T-helper 1 cell treated with Interleukin-12 subunit alpha and Interleukin-12 subunit beta and Interleukin-4 antibody, amounts not matched to agents 30 μg/mL and 1 μg/mL, for 36 hours (primary cell): ENCODE data around the gene KIAA1549.

Experiments used
- H3K27ac Mint-ChIP-seq: one replicate; pipeline ENCODE4 v1.8.0; 2021; ENCODE audit warnings: mild to moderate bottlenecking, mixed read lengths
- H3K27me3 Mint-ChIP-seq: one replicate; pipeline ENCODE4 v1.8.0; 2021; ENCODE audit warnings: low read depth, mixed read lengths
- H3K36me3 Mint-ChIP-seq: one replicate; pipeline ENCODE4 v1.8.0; 2021; ENCODE audit warnings: low read depth, mixed read lengths
- H3K4me1 Mint-ChIP-seq: one replicate; pipeline ENCODE4 v1.8.0; 2021; ENCODE audit warnings: low read depth, mixed read lengths
- H3K4me3 Mint-ChIP-seq: one replicate; pipeline ENCODE4 v1.8.0; 2021; ENCODE audit warnings: mild to moderate bottlenecking, moderate library complexity, mixed read lengths
- H3K9me3 Mint-ChIP-seq: one replicate; pipeline ENCODE4 v1.8.0; 2021; ENCODE audit warnings: mixed read lengths

The KIAA1549 gene

DNA sequence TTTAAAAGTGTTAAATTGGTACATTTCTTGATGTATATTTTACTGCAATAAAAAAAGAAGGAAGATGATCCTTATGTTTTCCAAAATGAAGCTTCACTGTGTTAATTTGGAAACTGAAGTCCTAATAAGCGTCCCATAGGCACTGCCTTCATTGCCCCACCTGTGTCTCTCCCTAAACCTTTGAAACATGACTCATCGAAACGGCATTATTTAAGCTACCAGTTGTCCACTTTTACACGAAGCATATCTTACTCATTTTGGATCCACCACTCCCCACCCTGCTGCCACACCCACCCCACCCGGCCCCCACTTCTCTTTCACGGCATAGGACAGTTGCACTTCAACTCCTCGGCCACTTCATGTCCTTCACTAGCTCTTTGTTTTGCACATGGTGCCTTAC, 85.5 kb downstream of the KIAA1549 start:
- peaks cover 59% of the 10 kb centered on the region for H3K27me3 Mint-ChIP-seq
- peaks cover 17% of the 10 kb centered on the region for H3K4me1 Mint-ChIP-seq
- no peaks in the 10 kb centered on the region for H3K36me3 Mint-ChIP-seq
- H3K27ac Mint-ChIP-seq: no peak overlapping the region
- H3K4me3 Mint-ChIP-seq: no peak overlapping the region
- H3K9me3 Mint-ChIP-seq: no peaks in the 10 kb centered on the region

DNA sequence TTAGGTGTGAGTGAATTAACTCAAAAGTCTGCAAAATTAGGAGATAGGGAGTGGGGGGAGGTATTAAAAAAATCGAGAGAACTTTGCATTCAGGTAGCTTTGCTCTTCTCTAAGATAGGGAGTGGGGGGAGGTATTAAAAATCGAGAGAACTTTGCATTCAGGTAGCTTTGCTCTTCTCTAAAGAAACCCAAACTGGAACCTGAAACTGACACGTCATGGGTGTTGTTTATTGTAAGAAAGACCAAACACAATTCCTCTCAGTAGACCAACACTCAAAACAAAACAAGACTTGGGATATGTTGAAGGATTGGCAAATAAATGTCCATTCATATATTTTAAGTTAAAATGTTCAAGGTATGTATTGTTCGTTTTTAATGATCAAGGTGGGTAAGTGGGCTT, 87.9 kb downstream of the KIAA1549 start:
- H3K27me3 Mint-ChIP-seq: peaks cover 43% of the 10 kb centered on the region

GRCh38 chr7:138892812-138893211, 88.4 kb downstream of the KIAA1549 start:
- H3K4me3 Mint-ChIP-seq: no peak overlapping the region

More for the DNA sequence above, 87.9 kb downstream of the KIAA1549 start:
- Mint-ChIP-seq H3K4me1 (peaks cover 9% of the 10 kb centered on the region), H3K36me3 (no peaks in the 10 kb centered on the region), H3K4me3 (no peak overlapping the region), H3K27ac (no peak overlapping the region), H3K9me3 (no peaks in the 10 kb centered on the region)

GRCh38 chr7:138892006-138892630, 89.1 kb downstream of the KIAA1549 start:
- Mint-ChIP-seq H3K27ac (no peak overlapping the region), H3K9me3 (no peaks in the 10 kb centered on the region), H3K4me1 (peaks cover 9% of the 10 kb centered on the region), H3K36me3 (no peaks in the 10 kb centered on the region), H3K4me3 (no peak overlapping the region), H3K27me3 (peaks cover 34% of the 10 kb centered on the region)

More at GRCh38 chr7:138892812-138893211, 88.4 kb downstream of the KIAA1549 start:
- peaks cover 7% of the 10 kb centered on the region for H3K4me1 Mint-ChIP-seq
- H3K36me3 Mint-ChIP-seq: no peaks in the 10 kb centered on the region
- no peak overlapping the region for H3K27ac Mint-ChIP-seq
- H3K27me3 Mint-ChIP-seq: peaks cover 39% of the 10 kb centered on the region
- H3K9me3 Mint-ChIP-seq: no peaks in the 10 kb centered on the region

DNA sequence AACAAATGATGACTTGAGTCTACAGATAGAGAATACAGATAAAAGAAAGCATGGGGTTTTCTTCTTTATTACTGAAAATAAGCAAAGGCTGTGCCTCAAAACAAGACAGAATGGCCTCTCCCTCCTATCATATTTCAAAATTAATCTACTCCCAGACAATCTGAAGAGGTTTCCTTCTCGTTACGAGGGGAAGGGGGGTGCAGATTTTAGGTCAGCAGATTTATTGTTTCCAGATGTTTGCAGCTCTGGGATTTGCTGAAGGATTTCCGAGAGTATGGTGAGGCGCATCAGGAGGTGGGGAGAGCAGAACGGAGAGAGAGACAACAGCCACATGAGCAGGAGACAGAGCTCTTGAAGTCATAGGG, 89.8 kb downstream of the KIAA1549 start:
- peaks cover 12% of the 10 kb centered on the region for H3K4me1 Mint-ChIP-seq
- H3K36me3 Mint-ChIP-seq: no peaks in the 10 kb centered on the region
- H3K4me3 Mint-ChIP-seq: no peak overlapping the region
- H3K27ac Mint-ChIP-seq: no peak overlapping the region
- H3K27me3 Mint-ChIP-seq: peaks cover 32% of the 10 kb centered on the region
- no peaks in the 10 kb centered on the region for H3K9me3 Mint-ChIP-seq

DNA sequence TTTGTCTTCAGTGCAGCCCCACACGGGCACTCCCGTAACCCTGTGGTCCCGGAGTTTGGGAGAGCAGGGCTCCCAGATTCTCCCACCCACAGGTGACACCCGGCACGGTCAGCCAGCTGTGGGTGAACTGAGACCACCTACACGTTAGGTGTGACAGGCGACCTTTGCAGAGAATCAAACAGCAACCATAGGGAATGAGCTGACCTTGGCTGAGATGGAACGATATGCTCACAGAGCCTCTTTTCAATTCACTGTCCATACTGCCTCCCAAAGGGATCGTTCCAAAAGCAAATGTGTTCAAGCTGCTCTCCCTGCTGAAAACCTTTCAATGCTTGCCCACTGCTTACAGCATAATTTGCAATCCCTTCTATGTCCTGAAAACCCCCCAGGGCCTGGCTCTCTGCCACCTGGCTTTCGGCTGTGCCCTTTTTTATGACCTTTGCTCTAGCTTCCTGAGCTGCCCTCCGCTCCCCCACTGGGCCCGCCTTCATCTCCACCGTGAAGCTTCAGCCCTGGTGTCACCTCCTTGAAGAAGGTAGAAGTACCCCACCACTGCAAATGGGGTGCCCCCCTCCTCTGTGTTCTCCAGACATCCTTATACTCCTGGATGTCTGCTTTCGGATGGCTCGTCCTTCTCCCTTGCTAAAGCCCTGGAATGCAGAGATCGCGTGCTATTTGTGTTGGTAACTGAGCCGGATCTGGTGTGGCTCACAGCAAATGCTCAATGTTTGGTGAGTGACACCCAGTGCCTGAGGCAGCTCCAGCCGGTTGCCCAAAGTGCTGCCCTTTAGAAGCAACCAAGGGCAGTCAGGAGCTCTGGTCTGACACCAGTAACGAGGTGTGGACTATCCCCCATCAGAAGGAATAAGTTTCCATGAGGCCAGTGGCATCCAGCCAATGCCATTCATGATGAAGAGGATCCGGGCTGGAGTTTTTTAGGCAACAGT, 90.4 kb downstream of the KIAA1549 start:
- peaks cover 25% of the 10 kb centered on the region for H3K27me3 Mint-ChIP-seq
- no peak overlapping the region for H3K4me3 Mint-ChIP-seq
- H3K9me3 Mint-ChIP-seq: no peaks in the 10 kb centered on the region
- no peaks in the 10 kb centered on the region for H3K36me3 Mint-ChIP-seq
- peaks cover 14% of the 10 kb centered on the region for H3K4me1 Mint-ChIP-seq
- H3K27ac Mint-ChIP-seq: no peak overlapping the region

- Mint-ChIP-seq H3K27ac (no peak overlapping the region), H3K27me3 (peaks cover 18% of the 10 kb centered on the region), H3K4me3 (no peak overlapping the region), H3K36me3 (no peaks in the 10 kb centered on the region), H3K4me1 (peaks cover 14% of the 10 kb centered on the region), H3K9me3 (no peaks in the 10 kb centered on the region)
These were observed 91.3 kb downstream of the KIAA1549 start for GRCh38 chr7:138889582-138890498.

GRCh38 chr7:138887872-138888656, 93.1 kb downstream of the KIAA1549 start:
- no peaks in the 10 kb centered on the region for H3K36me3 Mint-ChIP-seq
- H3K4me1 Mint-ChIP-seq: peaks cover 14% of the 10 kb centered on the region
- H3K4me3 Mint-ChIP-seq: no peak overlapping the region
- no peaks in the 10 kb centered on the region for H3K9me3 Mint-ChIP-seq
- H3K27me3 Mint-ChIP-seq: peaks cover 8% of the 10 kb centered on the region
- H3K27ac Mint-ChIP-seq: no peak overlapping the region

- Mint-ChIP-seq H3K9me3 (no peaks in the 10 kb centered on the region), H3K4me3 (no peak overlapping the region), H3K27ac (peak overlapping the region; percentile 37), H3K27me3 (peaks cover 5% of the 10 kb centered on the region), H3K4me1 (peaks cover 18% of the 10 kb centered on the region), H3K36me3 (peaks cover 2% of the 10 kb centered on the region)
These were observed 94.0 kb downstream of the KIAA1549 start for GRCh38 chr7:138887085-138887710.

DNA sequence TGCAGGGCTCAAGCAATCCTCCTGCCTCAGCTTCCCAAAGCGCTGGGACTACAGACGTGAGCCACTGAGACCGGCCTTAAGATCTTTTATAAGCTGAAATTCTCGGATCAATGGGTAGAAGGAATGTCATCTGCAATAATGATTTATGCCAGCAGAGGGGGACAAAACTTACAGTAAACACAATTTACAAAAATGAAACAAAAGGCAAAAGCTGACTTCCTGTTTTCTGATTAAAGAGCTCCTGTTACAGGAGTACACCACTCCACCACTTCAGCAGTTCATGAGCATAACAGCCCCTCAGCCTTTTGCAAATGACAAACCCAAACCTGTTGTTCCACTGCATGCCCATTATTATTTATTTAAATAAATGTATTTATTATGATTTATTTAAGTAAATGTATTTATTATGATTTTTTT, 94.7 kb downstream of the KIAA1549 start:
- H3K4me1 Mint-ChIP-seq: peaks cover 24% of the 10 kb centered on the region
- no peaks in the 10 kb centered on the region for H3K9me3 Mint-ChIP-seq
- H3K27ac Mint-ChIP-seq: peak overlapping the region; percentile 43
- peaks cover 5% of the 10 kb centered on the region for H3K27me3 Mint-ChIP-seq
- peak overlapping the region; percentile 30 for H3K4me3 Mint-ChIP-seq
- peaks cover 2% of the 10 kb centered on the region for H3K36me3 Mint-ChIP-seq

DNA sequence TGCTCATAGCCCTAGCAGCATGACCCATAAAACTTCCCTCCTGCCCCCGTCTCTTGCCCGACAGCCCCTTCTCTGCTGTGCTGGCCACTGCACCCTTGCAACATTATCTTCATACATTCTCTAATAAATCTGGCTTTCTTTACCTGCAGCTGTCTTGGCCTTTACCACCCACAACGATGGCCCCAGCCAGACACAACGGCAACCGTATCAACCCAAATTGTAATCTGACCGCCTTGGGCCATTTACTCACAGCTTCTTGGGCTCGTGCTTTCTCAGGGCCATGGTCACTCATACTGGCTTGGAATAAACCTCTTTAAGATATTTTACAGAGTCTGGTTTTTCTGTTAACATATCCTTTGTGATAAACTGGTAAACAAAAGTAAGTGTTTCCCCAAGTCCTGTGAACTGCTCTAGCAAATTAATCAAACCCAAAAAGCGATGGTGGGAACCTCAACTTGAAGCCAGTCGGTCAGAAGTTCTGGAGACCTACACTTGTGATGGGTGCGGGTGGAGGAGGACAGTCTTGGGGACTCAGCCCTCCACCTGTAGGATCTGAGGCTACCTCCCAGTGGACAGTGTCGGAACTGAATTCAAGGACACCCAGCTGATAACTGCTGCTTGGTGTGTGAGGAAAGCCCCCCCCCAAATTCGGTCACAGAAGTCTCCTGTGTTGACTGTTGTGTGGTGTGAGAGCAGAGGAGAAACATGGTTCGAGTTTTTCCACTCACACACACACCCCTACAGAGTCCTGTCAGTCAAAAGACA, 95.6 kb downstream of the KIAA1549 start:
- Mint-ChIP-seq H3K4me1 (peaks cover 24% of the 10 kb centered on the region), H3K27ac (peak overlapping the region; percentile 9), H3K4me3 (no peak overlapping the region), H3K36me3 (peaks cover 2% of the 10 kb centered on the region), H3K9me3 (no peaks in the 10 kb centered on the region), H3K27me3 (no peaks in the 10 kb centered on the region)

DNA sequence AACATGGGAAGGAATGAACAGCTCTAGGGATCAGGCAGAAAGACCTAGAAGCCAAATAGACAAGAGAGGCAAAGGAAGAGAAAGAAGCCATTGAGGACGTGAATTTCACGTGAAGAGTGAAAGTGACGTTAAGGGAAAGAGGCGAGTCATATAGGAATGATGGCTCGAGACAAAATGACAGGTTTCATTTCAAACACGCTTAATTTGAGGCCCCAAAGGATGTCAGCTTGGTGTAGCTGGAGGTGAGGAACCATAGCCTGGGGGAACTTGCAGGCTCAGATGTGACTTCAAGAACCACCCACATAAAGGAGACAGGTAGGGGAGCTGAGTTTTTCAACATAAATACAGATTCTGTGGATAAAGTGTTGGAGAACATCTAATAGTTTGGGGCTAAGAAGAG, 98.9 kb downstream of the KIAA1549 start:
- peaks cover 3% of the 10 kb centered on the region for H3K36me3 Mint-ChIP-seq
- no peaks in the 10 kb centered on the region for H3K9me3 Mint-ChIP-seq
- H3K4me3 Mint-ChIP-seq: no peak overlapping the region
- peaks cover 15% of the 10 kb centered on the region for H3K4me1 Mint-ChIP-seq
- H3K27ac Mint-ChIP-seq: peak overlapping the region; percentile 28
- H3K27me3 Mint-ChIP-seq: no peaks in the 10 kb centered on the region
